Mucosa of descending colon (tissue), 3 donors: ENCODE measurements around the gene PREPL. TPM values are rescaled to one million over a fixed set of nuclear protein-coding genes. Genes with fewer than 3 reads are reported as not detected.

Source experiments
- ATAC-seq: fragments of 200-7000 bp; cut with Tn5 transposase; one replicate; pipeline ENCODE4 v1.9.1; 2020; ENCODE audit warnings: mild to moderate bottlenecking, moderate library complexity
- DNase-seq, 3 donors: peaks; one replicate each; pipeline ENCODE4 v3.0.0-alpha.2; 2020
- H3K36me3 ChIP-seq: fragments of 200-600 bp; one replicate; pipeline ENCODE4 v1.8.0; 2021; ENCODE audit warnings: low read depth, mild to moderate bottlenecking
- H3K4me1 ChIP-seq: fragments of 200-600 bp; one replicate; pipeline ENCODE4 v1.8.0; 2021; ENCODE audit warnings: low read depth, mild to moderate bottlenecking
- H3K4me3 ChIP-seq: fragments of 200-600 bp; one replicate; pipeline ENCODE4 v1.8.0; 2021; ENCODE audit warnings: mild to moderate bottlenecking
- H3K9me3 ChIP-seq: fragments of 200-600 bp; one replicate; pipeline ENCODE4 v1.8.0; 2021; ENCODE audit warnings: mild to moderate bottlenecking
- CTCF ChIP-seq: fragments of 200-600 bp; IDR thresholded peaks from one replicate; pipeline ENCODE4 v1.8.0; 2022; ENCODE audit warnings: antibody characterized with exemption, mild to moderate bottlenecking
- intact Hi-C, 2 donors: fragments of 100-400 bp; cut with DNase I in 1 of 2; cut with micrococcal nuclease in 1 of 2; formaldehyde crosslinking; loops; one replicate each; pipeline versions ENCODE4 v1.11.0 to v1.11.1; 2022; cut with DNase I, micrococcal nuclease
- total RNA-seq, 3 donors: library from RNA; stranded (reverse); fragmentation: NEBNext Ultra II Directional in 2 of 3; extraction: Animal tissue kit (Norgen Biotek cat#: 25700) in 2 of 3; gene quantifications; one replicate each; pipeline versions ENCODE4 v1.2.1 to v1.2.4, GENCODE V29; 2021 to 2023
- donor health status: DM: no; HTN: no; CAD: no; lungs with moderate emphysema.
- donor health status: DM: no; HTN: no; CAD: no.
- donor health status: DM: no; HTN: yes; CAD: no.

Gene PREPL
- total RNA-seq, 3 donors from 2014 or later, result 32.5 to 48.7 (median 32.5) TPM

DNA sequence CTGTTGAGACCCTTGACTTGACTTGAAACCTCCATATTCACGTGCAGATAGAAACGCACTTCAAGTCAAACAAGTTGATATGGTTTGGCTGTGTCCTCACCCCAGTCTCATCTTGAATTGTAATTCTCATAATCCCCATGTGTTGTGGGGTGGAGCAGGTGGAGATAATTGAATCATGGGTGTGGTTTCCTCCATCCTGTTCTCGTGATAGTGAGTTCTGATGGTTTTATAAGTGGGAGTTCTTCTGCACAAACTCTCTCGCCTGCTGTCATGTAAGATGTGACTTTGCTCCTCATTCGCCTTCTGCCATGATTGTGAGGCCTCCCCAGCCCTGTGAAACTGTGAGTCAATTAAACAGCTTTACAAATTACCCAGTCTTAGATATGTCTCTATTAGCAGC lies 64.6 kb downstream of the PREPL start:
- ATAC-seq, result peak; percentile 54
- no peaks in the 10 kb centered on the region for H3K4me1 ChIP-seq

DNA sequence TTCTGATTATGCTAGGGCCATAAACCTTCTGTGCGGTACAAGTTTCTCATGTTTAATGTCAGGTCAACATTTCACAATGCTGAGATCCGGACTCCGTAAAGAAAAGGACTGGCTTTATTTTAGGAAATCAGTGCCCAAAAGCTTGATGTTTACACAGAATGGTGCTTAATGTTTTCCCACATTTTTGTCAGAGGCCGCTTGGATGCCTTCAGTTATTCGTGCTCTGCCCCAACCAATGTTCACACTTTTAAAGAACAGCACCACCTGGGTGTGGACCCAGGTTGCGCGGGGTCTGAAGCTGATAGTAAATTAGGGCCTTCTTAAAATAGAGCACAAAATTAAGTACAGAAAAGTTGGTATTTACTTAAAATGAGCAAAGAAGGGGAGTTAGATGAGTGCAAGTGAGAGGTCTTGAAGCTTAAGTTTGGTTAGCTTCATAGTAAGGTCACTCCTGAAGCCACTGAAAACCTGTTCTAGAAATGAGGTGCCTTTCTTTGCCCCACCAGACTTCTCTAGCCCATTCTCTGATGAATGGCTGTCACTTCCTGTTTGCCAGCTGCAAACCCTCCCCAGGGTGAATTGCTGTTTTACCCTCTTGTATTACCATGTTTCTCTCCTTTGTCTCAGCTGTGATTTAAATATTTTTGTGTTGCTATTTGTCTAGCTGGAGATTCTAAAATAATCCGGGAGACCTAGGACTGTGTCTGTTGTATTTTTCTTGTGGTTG lies 65.5 kb downstream of the PREPL start:
- Histone ChIP-seq H3K9me3 (no peaks in the 10 kb centered on the region), H3K36me3 (no peaks in the 10 kb centered on the region), H3K4me3 (no peak overlapping the region), H3K4me1 (peaks cover 8% of the 10 kb centered on the region)
- DNase-seq (no peak), ATAC-seq (no peak)
- TF ChIP-seq CTCF, result no peak
- intact Hi-C loops, result no loop called here

More for the DNA sequence above, 64.6 kb downstream of the PREPL start:
- no peak for DNase-seq
- no peak overlapping the region for H3K4me3 ChIP-seq
- no peaks in the 10 kb centered on the region for H3K9me3 ChIP-seq
- H3K36me3 ChIP-seq, result no peaks in the 10 kb centered on the region
- intact Hi-C loops, result no loop called here
- no peak for TF ChIP-seq CTCF

DNA sequence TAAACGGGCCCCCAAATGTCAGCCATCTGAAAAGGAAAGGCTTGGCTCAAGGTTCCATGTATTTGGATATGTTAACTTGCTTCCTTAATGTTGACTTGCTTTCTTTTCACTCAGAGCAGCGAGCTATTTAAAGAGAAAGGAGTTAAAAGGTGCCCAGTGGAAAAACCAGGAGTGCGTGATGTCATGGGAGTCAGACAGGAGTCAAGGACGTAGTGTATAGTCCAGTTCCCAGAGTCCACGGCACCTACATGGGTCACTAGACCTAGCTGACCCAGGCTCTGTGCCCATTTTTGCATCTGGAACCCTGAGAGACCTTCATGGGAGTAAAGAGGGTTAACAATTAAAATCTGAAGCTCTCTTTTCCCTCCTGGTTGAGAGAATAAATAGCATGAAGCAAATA lies 66.2 kb downstream of the PREPL start:
- H3K36me3 ChIP-seq, result no peaks in the 10 kb centered on the region
- intact Hi-C loops, result no loop called here
- H3K9me3 ChIP-seq, result no peaks in the 10 kb centered on the region
- no peak overlapping the region for H3K4me3 ChIP-seq
- DNase-seq (no peak), ATAC-seq (no peak)
- no peak for TF ChIP-seq CTCF
- peaks cover 10% of the 10 kb centered on the region for H3K4me1 ChIP-seq

DNA sequence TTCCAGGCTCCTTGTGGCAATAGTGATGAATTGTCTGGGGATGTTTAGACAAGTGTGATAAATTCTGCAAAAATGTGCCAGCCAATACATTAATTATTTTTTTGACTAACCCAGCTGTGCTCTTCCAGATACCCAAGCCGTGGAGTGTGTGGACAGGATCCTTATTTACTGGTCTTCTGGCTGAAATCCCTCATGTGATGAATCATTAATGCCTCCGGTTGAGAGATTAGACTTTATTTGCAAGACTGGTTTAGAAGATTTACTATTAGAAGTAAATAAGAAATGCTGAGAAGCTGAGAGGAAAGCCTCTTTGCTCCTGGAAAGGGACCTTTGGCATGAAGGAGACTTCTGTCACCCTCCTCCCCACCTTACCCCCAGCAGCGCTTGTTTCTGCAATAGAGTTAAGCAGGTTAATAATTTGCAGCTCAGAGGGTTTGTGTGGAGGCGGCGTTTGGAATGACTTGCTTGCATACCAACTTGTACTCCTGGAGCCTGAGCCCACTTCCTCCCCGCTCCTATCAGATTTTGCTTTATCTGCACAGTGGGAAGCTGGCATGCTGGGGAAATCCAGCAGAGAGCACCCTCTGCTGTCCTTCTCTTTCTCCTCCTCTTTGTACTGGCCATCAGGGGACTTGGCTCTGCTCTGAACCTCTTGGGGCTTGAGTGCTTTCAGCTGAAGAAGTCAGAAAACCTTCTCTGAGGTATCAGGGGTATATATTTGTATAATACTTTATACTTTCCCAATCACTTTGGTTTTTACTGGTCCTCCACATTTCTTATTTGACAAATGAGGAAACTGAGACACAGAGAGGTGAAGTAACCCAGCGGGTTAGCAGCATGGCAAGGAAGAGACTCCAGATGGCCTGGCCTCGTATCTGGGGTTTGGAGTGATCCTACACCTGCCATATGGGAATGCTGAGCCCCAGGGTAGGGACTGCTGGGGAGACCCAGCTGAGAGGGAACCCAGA lies 69.7 kb downstream of the PREPL start:
- DNase-seq (peak; percentile 63 to 78 (median 69)), ATAC-seq (peak; percentile 96)
- TF ChIP-seq CTCF, result peak; percentile 46
- Histone ChIP-seq H3K4me3 (no peak overlapping the region), H3K9me3 (no peaks in the 10 kb centered on the region), H3K36me3 (no peaks in the 10 kb centered on the region), H3K4me1 (peaks cover 13% of the 10 kb centered on the region)
- intact Hi-C loops, result loop anchor here in 1 of 2 donors (2.0 to 5.0 kb wide), 2 partner anchors 47 to 204 kb away; no protein-coding TSS in a partner anchor

- intact Hi-C loops, result loop anchor here in 1 of 2 donors (2.0 to 5.0 kb wide), 2 partner anchors 45 to 203 kb away; no protein-coding TSS in a partner anchor
- Histone ChIP-seq H3K9me3 (no peaks in the 10 kb centered on the region), H3K36me3 (no peaks in the 10 kb centered on the region), H3K4me3 (no peak overlapping the region), H3K4me1 (peaks cover 13% of the 10 kb centered on the region)
- no peak for TF ChIP-seq CTCF
- ATAC-seq, result no peak
- DNase-seq, result no peak
Observed at GRCh38 chr2:44290261-44290660, 71.0 kb downstream of the PREPL start.
